Mesenchymal stem cell (in vitro differentiated cells and primary cell): ENCODE data around the gene AKR1C2.
"Not testable (repeated sequence)": the region's sequence is repeated elsewhere in the genome, so short reads cannot be mapped to it uniquely, and the experiment has no call there.

Experiments used
- DNase-seq: peaks from one replicate; pipeline ENCODE4 v3.0.0-alpha.2; 2013
- H2AFZ ChIP-seq: one replicate; pipeline ENCODE4 v1.6.1; 2013; ENCODE audit warnings: low read depth, mild to moderate bottlenecking, control low read depth, inconsistent platforms, low read length, moderate library complexity
- H2AK5ac ChIP-seq: 2 replicates; pipeline ENCODE4 v1.6.1; 2013; ENCODE audit warnings: low read length, moderate library complexity, mild to moderate bottlenecking, inconsistent platforms; ENCODE audit not compliant: severe bottlenecking
- H2BK120ac ChIP-seq: one replicate; pipeline ENCODE4 v1.6.1; 2013; ENCODE audit warnings: low read depth, mild to moderate bottlenecking, inconsistent platforms, low read length, moderate library complexity
- H2BK12ac ChIP-seq, 2 experiments: one replicate each; pipeline ENCODE4 v1.6.1; 2013; ENCODE audit warnings: inconsistent platforms in 2 of 2, low read length in 2 of 2, mild to moderate bottlenecking in 2 of 2, moderate library complexity in 2 of 2, control low read depth in 1 of 2
- H2BK15ac ChIP-seq: one replicate; pipeline ENCODE4 v1.6.1; 2013; ENCODE audit warnings: mild to moderate bottlenecking, low read depth, inconsistent platforms; ENCODE audit not compliant: poor library complexity, severe bottlenecking
- H2BK5ac ChIP-seq: 2 replicates; pipeline ENCODE4 v1.6.1; 2013; ENCODE audit warnings: low read depth, mild to moderate bottlenecking, low read length, control low read depth, inconsistent platforms; ENCODE audit not compliant: poor library complexity, severe bottlenecking
- H3K14ac ChIP-seq, 2 experiments: one replicate each; pipeline ENCODE4 v1.6.1; 2013; ENCODE audit warnings: inconsistent platforms in 2 of 2, low read length in 2 of 2, control low read depth in 1 of 2, mild to moderate bottlenecking in 1 of 2, moderate library complexity in 1 of 2
- H3K18ac ChIP-seq, 2 experiments: one replicate each; pipeline ENCODE4 v1.6.1; 2013; ENCODE audit warnings: inconsistent platforms in 2 of 2, low read length in 2 of 2, control low read depth in 1 of 2, low read depth in 1 of 2, mild to moderate bottlenecking in 1 of 2
- H3K23ac ChIP-seq, 2 experiments: one replicate each; pipeline ENCODE4 v1.6.1; 2013; ENCODE audit warnings: inconsistent platforms in 2 of 2, low read length in 2 of 2, mild to moderate bottlenecking in 2 of 2, moderate library complexity in 2 of 2, control low read depth in 1 of 2
- H3K27ac ChIP-seq: 2 replicates; pipeline ENCODE4 v1.5.1; 2013; ENCODE audit warnings: mild to moderate bottlenecking, moderate library complexity, low read length, control low read depth, inconsistent platforms; ENCODE audit not compliant: poor library complexity, severe bottlenecking
- H3K27me3 ChIP-seq, 2 experiments: 2 replicates each; pipeline versions ENCODE4 v1.6.1 to v1.7.0; 2013; ENCODE audit warnings: low read length in 2 of 2, mild to moderate bottlenecking in 2 of 2, moderate library complexity in 2 of 2, control low read depth in 1 of 2, inconsistent platforms in 1 of 2; ENCODE audit not compliant: control insufficient read depth in 1 of 2, insufficient read depth in 1 of 2
- H3K36me3 ChIP-seq, 2 experiments: 2 replicates each; pipeline versions ENCODE4 v1.6.1 to v1.7.0; 2013; ENCODE audit warnings: low read length in 2 of 2, control low read depth in 1 of 2, inconsistent platforms in 1 of 2, low read depth in 1 of 2, mild to moderate bottlenecking in 1 of 2; ENCODE audit not compliant: insufficient read depth in 2 of 2, control insufficient read depth in 1 of 2
- H3K4ac ChIP-seq, 2 experiments: one replicate each; pipeline ENCODE4 v1.6.1; 2013; ENCODE audit warnings: inconsistent platforms in 2 of 2, low read length in 2 of 2, mild to moderate bottlenecking in 2 of 2, moderate library complexity in 2 of 2, control low read depth in 1 of 2, low read depth in 1 of 2
- H3K4me1 ChIP-seq: 2 replicates; pipeline ENCODE4 v1.6.1; 2013; ENCODE audit warnings: low read depth, low read length, control low read depth; ENCODE audit not compliant: control insufficient read depth, insufficient read depth
- H3K4me2 ChIP-seq: 2 replicates; pipeline ENCODE4 v1.6.1; 2013; ENCODE audit warnings: low read length, mild to moderate bottlenecking, inconsistent platforms; ENCODE audit not compliant: poor library complexity, severe bottlenecking
- H3K4me3 ChIP-seq, 2 experiments: 2 replicates each; pipeline versions ENCODE4 v1.5.1 to v1.7.0; 2013; ENCODE audit warnings: low read length in 2 of 2, mild to moderate bottlenecking in 2 of 2, control low read depth in 1 of 2, low read depth in 1 of 2; ENCODE audit not compliant: insufficient read depth in 1 of 2
- H3K79me1 ChIP-seq: replicated peaks from 2 replicates; pipeline ENCODE4 v1.6.1; 2013; ENCODE audit warnings: mild to moderate bottlenecking, control low read depth, low read length, inconsistent platforms; ENCODE audit not compliant: poor library complexity, severe bottlenecking
- H3K9ac ChIP-seq: 2 replicates; pipeline ENCODE4 v1.7.0; 2013; ENCODE audit warnings: mild to moderate bottlenecking, low read length, moderate library complexity
- H3K9me3 ChIP-seq: 2 replicates; pipeline ENCODE4 v1.7.0; 2013; ENCODE audit warnings: mild to moderate bottlenecking, low read length; ENCODE audit not compliant: control insufficient read depth
- H4K8ac ChIP-seq: one replicate; pipeline ENCODE4 v1.6.1; 2013; ENCODE audit warnings: inconsistent platforms, mild to moderate bottlenecking, low read length, moderate library complexity
- H4K91ac ChIP-seq: one replicate; pipeline ENCODE4 v1.6.1; 2013; ENCODE audit warnings: mild to moderate bottlenecking, low read length, inconsistent platforms
- whole genome bisulfite sequencing: methylation state at CpG from one replicate; pipeline ENCODE4 v1.1.7; 2013; ENCODE audit warnings: mixed read lengths; 5-methylcytosine and 5-hydroxymethylcytosine counted together

The AKR1C2 gene

GRCh38 chr10:4961558-4961957, 42.1 kb downstream of the AKR1C2 start:
- H3K23ac ChIP-seq, H3K27ac ChIP-seq, H3K4me2 ChIP-seq, H3K27me3 ChIP-seq, H4K91ac ChIP-seq, H3K9ac ChIP-seq, H2BK5ac ChIP-seq, H3K79me1 ChIP-seq, H3K18ac ChIP-seq, H2AFZ ChIP-seq, H2AK5ac ChIP-seq, DNase-seq, H3K4ac ChIP-seq, H3K9me3 ChIP-seq, H3K14ac ChIP-seq, H3K4me3 ChIP-seq, H2BK12ac ChIP-seq, H2BK120ac ChIP-seq, H2BK15ac ChIP-seq, H3K4me1 ChIP-seq, H4K8ac ChIP-seq: not testable (repeated sequence)
- 90% methylated on average over 8 of the region's 11 CpGs for WGBS
- peaks cover 0 to 14% of the 10 kb centered on the region in 2 experiments for H3K36me3 ChIP-seq

- not testable (repeated sequence) for H2BK15ac ChIP-seq, H2AFZ ChIP-seq, H3K14ac ChIP-seq, H3K79me1 ChIP-seq, DNase-seq, H2AK5ac ChIP-seq, H3K23ac ChIP-seq, H3K36me3 ChIP-seq, H2BK12ac ChIP-seq, H3K27me3 ChIP-seq, H3K9me3 ChIP-seq, H3K9ac ChIP-seq, H3K4me1 ChIP-seq, H3K4ac ChIP-seq, H3K4me3 ChIP-seq, H4K8ac ChIP-seq, H3K4me2 ChIP-seq, H2BK5ac ChIP-seq, H4K91ac ChIP-seq, H3K27ac ChIP-seq, H2BK120ac ChIP-seq
- 88% methylated on average over 4 of the region's 5 CpGs for WGBS
- H3K18ac ChIP-seq: peak overlapping the region in 1 of 2 experiments; percentile 12
These were observed 46.6 kb downstream of the AKR1C2 start for GRCh38 chr10:4956955-4957645.

- H2BK15ac ChIP-seq, H3K79me1 ChIP-seq, H2BK120ac ChIP-seq, DNase-seq, H3K27me3 ChIP-seq, H3K4me2 ChIP-seq, H3K4me3 ChIP-seq, H2BK5ac ChIP-seq, H3K27ac ChIP-seq, H4K8ac ChIP-seq, H3K36me3 ChIP-seq, H2AK5ac ChIP-seq, H3K9me3 ChIP-seq, H2AFZ ChIP-seq, H3K23ac ChIP-seq, H4K91ac ChIP-seq, H3K4me1 ChIP-seq, H3K18ac ChIP-seq, H3K4ac ChIP-seq, H3K14ac ChIP-seq, H2BK12ac ChIP-seq, H3K9ac ChIP-seq: not testable (repeated sequence)
- no CpG with 5 or more reads among the region's 7 CpGs for WGBS
These were observed 47.6 kb downstream of the AKR1C2 start for GRCh38 chr10:4956088-4956487.

DNA sequence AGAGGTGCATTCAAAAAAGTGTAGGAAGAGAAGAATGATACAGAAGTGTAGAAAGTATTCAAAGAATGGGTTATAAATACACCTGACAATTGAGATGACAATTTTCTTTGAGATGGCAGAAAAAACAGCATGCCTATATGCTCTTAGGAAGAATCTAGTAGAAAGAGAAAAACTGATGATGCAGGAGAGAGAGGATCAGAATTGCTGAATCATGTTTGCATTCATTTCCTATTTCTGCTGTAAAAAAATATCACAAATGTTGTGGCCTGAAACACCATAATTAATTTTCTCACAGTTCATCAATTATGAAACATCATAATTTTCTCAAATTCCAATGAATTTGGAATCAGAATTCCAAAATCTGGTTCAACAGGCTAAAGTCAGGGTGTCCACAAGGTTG, 50.3 kb downstream of the AKR1C2 start:
- H3K4ac ChIP-seq: no peak overlapping the region
- H3K27ac ChIP-seq: no peak overlapping the region
- no peak for DNase-seq
- no peaks in the 10 kb centered on the region for H3K4me1 ChIP-seq
- H3K9me3 ChIP-seq: no peaks in the 10 kb centered on the region
- peaks cover 0 to 23% of the 10 kb centered on the region in 2 experiments for H3K36me3 ChIP-seq
- no peak overlapping the region for H2BK15ac ChIP-seq
- no peak overlapping the region for H3K4me2 ChIP-seq
- no peak overlapping the region for H3K18ac ChIP-seq
- no peaks in the 10 kb centered on the region for H3K79me1 ChIP-seq
- H3K23ac ChIP-seq: no peak overlapping the region
- no peak overlapping the region for H4K8ac ChIP-seq
- no peak overlapping the region for H3K9ac ChIP-seq
- no peak overlapping the region for H4K91ac ChIP-seq
- no peak overlapping the region for H2AFZ ChIP-seq
- no peak overlapping the region for H2BK120ac ChIP-seq
- H3K27me3 ChIP-seq: no peaks in the 10 kb centered on the region
- no peak overlapping the region for H2AK5ac ChIP-seq
- H2BK5ac ChIP-seq: no peak overlapping the region
- no peak overlapping the region for H2BK12ac ChIP-seq
- no peak overlapping the region for H3K14ac ChIP-seq
- H3K4me3 ChIP-seq: no peak overlapping the region
